ENCODE data around the gene SIX6.

SIX6 gene

GRCh38 chr14:60506462-60506984, 2.4 kb upstream of the SIX6 start:
- Histone ChIP-seq H3K9me3 (ENCODE audit: control insufficient read depth, low read length) (no peaks in the 10 kb centered on the region), H3K4me3 (ENCODE audit: low read length) (no peak overlapping the region), H3K36me3 (ENCODE audit: control insufficient read depth, insufficient read depth, low read length) (no peaks in the 10 kb centered on the region), H3K27me3 (ENCODE audit: control insufficient read depth, insufficient read depth, low read length) (peaks cover 77% of the 10 kb centered on the region), H3K4me1 (ENCODE audit: control insufficient read depth, insufficient read depth, low read length) (peaks cover 3% of the 10 kb centered on the region), H3K9ac (ENCODE audit: low read length) (no peak overlapping the region)

- H3K27me3 ChIP-seq (ENCODE audit: control insufficient read depth, insufficient read depth, low read length), result peaks cover 82% of the 10 kb centered on the region
Observed at GRCh38 chr14:60506985-60507829, 1.7 kb upstream of the SIX6 start.

GRCh38 chr14:60508363-60508706, 611 bp upstream of the SIX6 start:
- Histone ChIP-seq H3K9me3 (ENCODE audit: control insufficient read depth, low read length) (no peaks in the 10 kb centered on the region), H3K27me3 (ENCODE audit: control insufficient read depth, insufficient read depth, low read length) (peaks cover 85% of the 10 kb centered on the region), H3K4me1 (ENCODE audit: control insufficient read depth, insufficient read depth, low read length) (peaks cover 5% of the 10 kb centered on the region), H3K9ac (ENCODE audit: low read length) (no peak overlapping the region), H3K4me3 (ENCODE audit: low read length) (no peak overlapping the region), H3K36me3 (ENCODE audit: control insufficient read depth, insufficient read depth, low read length) (no peaks in the 10 kb centered on the region)

More at GRCh38 chr14:60506985-60507829, 1.7 kb upstream of the SIX6 start:
- Histone ChIP-seq H3K36me3 (ENCODE audit: control insufficient read depth, insufficient read depth, low read length) (no peaks in the 10 kb centered on the region), H3K9me3 (ENCODE audit: control insufficient read depth, low read length) (no peaks in the 10 kb centered on the region), H3K4me3 (ENCODE audit: low read length) (no peak overlapping the region), H3K9ac (ENCODE audit: low read length) (no peak overlapping the region), H3K4me1 (ENCODE audit: control insufficient read depth, insufficient read depth, low read length) (peaks cover 5% of the 10 kb centered on the region)

GRCh38 chr14:60509438-60510253, 700 bp downstream of the SIX6 start:
- no peak overlapping the region for H3K9ac ChIP-seq (ENCODE audit: low read length)
- H3K4me1 ChIP-seq (ENCODE audit: control insufficient read depth, insufficient read depth, low read length), result peaks cover 9% of the 10 kb centered on the region
- no peak overlapping the region for H3K4me3 ChIP-seq (ENCODE audit: low read length)
- H3K9me3 ChIP-seq (ENCODE audit: control insufficient read depth, low read length), result no peaks in the 10 kb centered on the region
- peaks cover 96% of the 10 kb centered on the region for H3K27me3 ChIP-seq (ENCODE audit: control insufficient read depth, insufficient read depth, low read length)
- H3K36me3 ChIP-seq (ENCODE audit: control insufficient read depth, insufficient read depth, low read length), result no peaks in the 10 kb centered on the region

GRCh38 chr14:60510254-60510950, 1.5 kb downstream of the SIX6 start:
- Histone ChIP-seq H3K4me3 (ENCODE audit: low read length) (no peak overlapping the region), H3K4me1 (ENCODE audit: control insufficient read depth, insufficient read depth, low read length) (peaks cover 10% of the 10 kb centered on the region), H3K9ac (ENCODE audit: low read length) (no peak overlapping the region), H3K36me3 (ENCODE audit: control insufficient read depth, insufficient read depth, low read length) (no peaks in the 10 kb centered on the region), H3K9me3 (ENCODE audit: control insufficient read depth, low read length) (no peaks in the 10 kb centered on the region), H3K27me3 (ENCODE audit: control insufficient read depth, insufficient read depth, low read length) (peaks cover 100% of the 10 kb centered on the region)

- H3K4me3 ChIP-seq (ENCODE audit: low read length), result no peak overlapping the region
- no peaks in the 10 kb centered on the region for H3K9me3 ChIP-seq (ENCODE audit: control insufficient read depth, low read length)
- peaks cover 10% of the 10 kb centered on the region for H3K4me1 ChIP-seq (ENCODE audit: control insufficient read depth, insufficient read depth, low read length)
- no peak overlapping the region for H3K9ac ChIP-seq (ENCODE audit: low read length)
- peaks cover 100% of the 10 kb centered on the region for H3K27me3 ChIP-seq (ENCODE audit: control insufficient read depth, insufficient read depth, low read length)
- no peaks in the 10 kb centered on the region for H3K36me3 ChIP-seq (ENCODE audit: control insufficient read depth, insufficient read depth, low read length)
Observed at GRCh38 chr14:60510951-60511599, 2.1 kb downstream of the SIX6 start.

- Histone ChIP-seq H3K36me3 (ENCODE audit: control insufficient read depth, insufficient read depth, low read length) (no peaks in the 10 kb centered on the region), H3K4me3 (ENCODE audit: low read length) (no peak overlapping the region), H3K9ac (ENCODE audit: low read length) (no peak overlapping the region), H3K4me1 (ENCODE audit: control insufficient read depth, insufficient read depth, low read length) (peaks cover 10% of the 10 kb centered on the region), H3K27me3 (ENCODE audit: control insufficient read depth, insufficient read depth, low read length) (peaks cover 100% of the 10 kb centered on the region), H3K9me3 (ENCODE audit: control insufficient read depth, low read length) (no peaks in the 10 kb centered on the region)
Observed at GRCh38 chr14:60512126-60512525, 3.2 kb downstream of the SIX6 start.

GRCh38 chr14:60512973-60513571, 4.1 kb downstream of the SIX6 start:
- Histone ChIP-seq H3K9ac (ENCODE audit: low read length) (no peak overlapping the region), H3K4me1 (ENCODE audit: control insufficient read depth, insufficient read depth, low read length) (peaks cover 10% of the 10 kb centered on the region), H3K27me3 (ENCODE audit: control insufficient read depth, insufficient read depth, low read length) (peaks cover 95% of the 10 kb centered on the region), H3K9me3 (ENCODE audit: control insufficient read depth, low read length) (no peaks in the 10 kb centered on the region), H3K4me3 (ENCODE audit: low read length) (no peak overlapping the region), H3K36me3 (ENCODE audit: control insufficient read depth, insufficient read depth, low read length) (no peaks in the 10 kb centered on the region)

GRCh38 chr14:60514378-60514740, 5.4 kb downstream of the SIX6 start:
- Histone ChIP-seq H3K36me3 (ENCODE audit: control insufficient read depth, insufficient read depth, low read length) (no peaks in the 10 kb centered on the region), H3K9me3 (ENCODE audit: control insufficient read depth, low read length) (no peaks in the 10 kb centered on the region), H3K9ac (ENCODE audit: low read length) (no peak overlapping the region), H3K4me1 (ENCODE audit: control insufficient read depth, insufficient read depth, low read length) (peaks cover 10% of the 10 kb centered on the region), H3K27me3 (ENCODE audit: control insufficient read depth, insufficient read depth, low read length) (peaks cover 83% of the 10 kb centered on the region), H3K4me3 (ENCODE audit: low read length) (no peak overlapping the region)

GRCh38 chr14:60514741-60515491, 6.0 kb downstream of the SIX6 start:
- no peaks in the 10 kb centered on the region for H3K9me3 ChIP-seq (ENCODE audit: control insufficient read depth, low read length)
- no peak overlapping the region for H3K4me3 ChIP-seq (ENCODE audit: low read length)
- peaks cover 10% of the 10 kb centered on the region for H3K4me1 ChIP-seq (ENCODE audit: control insufficient read depth, insufficient read depth, low read length)
- H3K36me3 ChIP-seq (ENCODE audit: control insufficient read depth, insufficient read depth, low read length), result no peaks in the 10 kb centered on the region
- H3K27me3 ChIP-seq (ENCODE audit: control insufficient read depth, insufficient read depth, low read length), result peaks cover 78% of the 10 kb centered on the region
- no peak overlapping the region for H3K9ac ChIP-seq (ENCODE audit: low read length)

Data from mucosa of stomach (tissue), 1 donor.